Kidney capillary endothelial cell (primary cell): Measurements from ENCODE around the gene YPEL4.

Source experiments
- DNase-seq: peaks from one replicate; pipeline ENCODE4 v3.0.0-alpha.2; 2018; ENCODE audit warnings: low spot score

YPEL4 gene

GRCh38 chr11:57633394-57634070 lies 16.2 kb downstream of the YPEL4 start:
- DNase-seq = no peak

- DNase-seq = no peak
These were observed 17.6 kb downstream of the YPEL4 start for GRCh38 chr11:57632116-57632515.

- no peak for DNase-seq
These were observed 19.5 kb downstream of the YPEL4 start for GRCh38 chr11:57630171-57630570.

GRCh38 chr11:57626895-57627294 lies 22.8 kb downstream of the YPEL4 start:
- no peak for DNase-seq

- DNase-seq = no peak
These were observed 24.8 kb downstream of the YPEL4 start for GRCh38 chr11:57624864-57625263.

- no peak for DNase-seq
These were observed 27.4 kb downstream of the YPEL4 start for GRCh38 chr11:57622263-57622662.

GRCh38 chr11:57620467-57620866 lies 29.2 kb downstream of the YPEL4 start:
- peak; percentile 49 for DNase-seq

GRCh38 chr11:57619331-57619730 lies 30.4 kb downstream of the YPEL4 start:
- DNase-seq = no peak

GRCh38 chr11:57618438-57618837 lies 31.3 kb downstream of the YPEL4 start:
- no peak for DNase-seq

- no peak for DNase-seq
These were observed 33.1 kb downstream of the YPEL4 start for GRCh38 chr11:57616595-57616994.

GRCh38 chr11:57615308-57615707 lies 34.4 kb downstream of the YPEL4 start:
- no peak for DNase-seq

GRCh38 chr11:57614234-57614772 lies 35.4 kb downstream of the YPEL4 start:
- no peak for DNase-seq

- DNase-seq = no peak
These were observed 39.5 kb downstream of the YPEL4 start for GRCh38 chr11:57610170-57610569.

- DNase-seq = no peak
These were observed 44.7 kb downstream of the YPEL4 start for GRCh38 chr11:57605028-57605420.

GRCh38 chr11:57604296-57605027 lies 45.2 kb downstream of the YPEL4 start:
- no peak for DNase-seq

- no peak for DNase-seq
These were observed 48.4 kb downstream of the YPEL4 start for GRCh38 chr11:57601297-57601696.

GRCh38 chr11:57599381-57599780 lies 50.3 kb downstream of the YPEL4 start:
- DNase-seq = no peak

- no peak for DNase-seq
These were observed 50.9 kb downstream of the YPEL4 start for GRCh38 chr11:57598831-57599155.

- DNase-seq = no peak
These were observed 51.5 kb downstream of the YPEL4 start for GRCh38 chr11:57597916-57598830.

GRCh38 chr11:57597461-57597915 lies 52.2 kb downstream of the YPEL4 start, which contains the start of gene SERPING1:
Gene SERPING1 (plus strand): TSS chr11:57597685. CDS start chr11:57598271, 586 bp downstream.
- DNase-seq = no peak

GRCh38 chr11:57596266-57596885 lies 53.3 kb downstream of the YPEL4 start:
- DNase-seq = no peak
